ENCODE data around the gene ARHGAP12. TPM values are rescaled to one million over a fixed set of nuclear protein-coding genes. Genes with fewer than 3 reads are reported as not detected.

The ARHGAP12 gene
- total and polyA plus RNA-seq, 2 experiments from 2014 or later = 20.1 to 43.3 TPM

DNA sequence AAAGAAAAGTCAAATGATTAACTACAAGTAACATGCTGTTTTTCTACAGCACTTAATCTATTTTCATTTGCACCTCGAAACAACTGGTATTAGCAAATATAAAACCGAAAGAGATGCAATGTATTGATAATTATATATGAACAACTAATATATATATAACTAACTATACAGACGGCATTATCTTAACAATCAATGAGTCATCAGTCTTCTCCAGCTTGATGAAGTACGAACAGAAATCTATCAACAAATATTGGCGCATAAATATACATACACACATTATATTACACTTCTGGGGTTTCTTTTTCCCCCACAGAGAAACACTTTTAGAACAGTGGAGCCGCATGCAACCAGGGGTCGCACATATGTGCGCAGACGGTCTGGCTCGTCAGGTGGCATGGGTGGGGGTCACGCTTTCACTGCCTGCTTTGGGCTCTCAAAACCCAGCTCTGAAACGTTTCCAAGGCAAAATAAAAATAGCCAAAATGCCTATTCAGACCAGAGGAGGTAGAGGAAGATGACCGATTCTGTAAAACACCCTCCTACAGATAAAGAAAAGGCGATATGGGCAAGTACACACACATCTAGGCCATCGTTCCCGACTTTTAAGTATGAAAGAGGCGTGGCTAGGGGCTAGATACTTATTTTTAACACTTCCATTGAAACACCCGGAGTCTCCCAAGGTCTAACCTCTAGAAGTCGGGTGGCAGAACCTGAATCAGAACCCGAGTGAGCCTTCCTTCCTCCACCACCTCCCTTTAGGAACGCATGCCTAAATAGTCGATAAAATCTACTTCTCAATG is 1.7 kb downstream of the ARHGAP12 start:
- 2 to 4% methylated on average over 22 of the region's 22 CpGs for WGBS, 2 experiments (ENCODE audit: low coverage in 1 of 2, low lambda C conversion rate in 2 of 2, missing lambda C conversion rate in 2 of 2)
- Histone ChIP-seq H3F3A (ENCODE audit: insufficient read depth) (peaks cover 29% of the 10 kb centered on the region), H3K9me2 (ENCODE audit: insufficient read depth) (no peaks in the 10 kb centered on the region), H3K79me2 (ENCODE audit: insufficient read depth) (peaks cover 62% of the 10 kb centered on the region), H3K9me3 (ENCODE audit: low read depth) (no peaks in the 10 kb centered on the region), H3K27me3 (replicated peaks; ENCODE audit: insufficient read depth) (no peaks in the 10 kb centered on the region), H3K4me2 (ENCODE audit: unreplicated experiment) (peak overlapping the region; percentile 98), H3K4me1 (ENCODE audit: insufficient read depth) (peaks cover 34% of the 10 kb centered on the region), H3K9ac (peak overlapping the region; percentile 96), H3K4me3 (peak overlapping the region; percentile 89), H3K36me3 (ENCODE audit: low read depth) (no peaks in the 10 kb centered on the region), H4K20me1 (ENCODE audit: insufficient read depth) (peaks cover 15% of the 10 kb centered on the region; the same call in 1 of the 2 replicates), H2AFZ (peak overlapping the region; percentile 93), H3K27ac (peak overlapping the region; percentile 93)
- peak; percentile 59 for DNase-seq
- in situ Hi-C loops (cut with MboI) = no loop called here
- TF ChIP-seq EZH2phosphoT487 (IDR thresholded peaks at IDR 0.05; ENCODE audit: insufficient read depth, low read depth) (no peak), EZH2 (IDR thresholded peaks at IDR 0.05; ENCODE audit: insufficient read depth, poor library complexity, severe bottlenecking) (no peak)

DNA sequence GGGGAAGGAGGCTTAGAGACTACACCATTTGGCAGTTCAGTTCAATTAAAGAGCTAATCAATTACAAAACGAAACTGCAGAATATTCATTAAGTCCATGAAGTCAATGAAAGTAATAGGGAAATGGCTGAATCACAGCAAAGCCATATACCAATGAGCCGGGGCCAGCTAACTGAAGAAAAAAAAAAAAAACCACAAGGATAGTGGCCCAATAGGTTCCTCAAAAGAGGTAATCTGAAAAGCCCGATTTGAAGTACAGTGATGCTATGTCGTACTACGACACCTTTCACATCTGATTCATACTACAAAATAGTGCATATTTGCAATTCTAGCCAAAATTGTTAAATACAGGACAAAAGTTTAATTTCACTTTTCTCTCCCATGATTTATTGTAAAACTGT is 2.5 kb downstream of the ARHGAP12 start:
- peaks cover 69% of the 10 kb centered on the region for H3K79me2 ChIP-seq (ENCODE audit: insufficient read depth)
- peak overlapping the region; percentile 98 for H3K4me2 ChIP-seq (ENCODE audit: unreplicated experiment)
- H4K20me1 ChIP-seq (ENCODE audit: insufficient read depth) = peaks cover 15% of the 10 kb centered on the region; the same call in 1 of the 2 replicates

DNA sequence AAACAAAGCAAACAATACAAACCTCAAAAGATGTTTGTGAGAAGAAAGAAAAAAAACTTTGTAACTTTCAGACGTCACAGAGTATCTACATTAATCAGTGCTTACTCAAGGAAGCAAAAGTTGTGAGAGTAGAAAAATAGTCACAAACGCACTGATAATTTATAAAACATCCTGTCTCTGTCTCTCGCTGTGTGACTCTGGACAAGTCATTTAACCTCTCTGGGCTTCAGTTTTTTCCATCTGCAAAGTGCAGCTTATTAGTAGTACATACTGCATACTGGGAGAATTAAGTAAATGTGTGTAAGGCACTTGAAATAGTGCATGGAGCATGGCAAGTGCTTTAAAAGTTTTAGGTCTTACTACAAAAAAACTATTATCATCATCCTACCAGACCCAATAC is 3.8 kb downstream of the ARHGAP12 start:
- DNase-seq = no peak
- in situ Hi-C loops (cut with MboI) = no loop called here
- WGBS, 2 experiments (ENCODE audit: low coverage in 1 of 2, low lambda C conversion rate in 2 of 2, missing lambda C conversion rate in 2 of 2) = 64 to 65% methylated on average over 3 of the region's 3 CpGs
- no peak overlapping the region for H2AFZ ChIP-seq
- H3K9ac ChIP-seq = no peak overlapping the region
- no peaks in the 10 kb centered on the region for H3K9me2 ChIP-seq (ENCODE audit: insufficient read depth)
- TF ChIP-seq EZH2 (IDR thresholded peaks at IDR 0.05; ENCODE audit: insufficient read depth, poor library complexity, severe bottlenecking) = no peak
- no peak for TF ChIP-seq EZH2phosphoT487 (IDR thresholded peaks at IDR 0.05; ENCODE audit: insufficient read depth, low read depth)
- H3K4me2 ChIP-seq (ENCODE audit: unreplicated experiment) = no peak overlapping the region
- H3K36me3 ChIP-seq (ENCODE audit: low read depth) = no peaks in the 10 kb centered on the region
- no peak overlapping the region for H3K4me3 ChIP-seq
- H3K4me1 ChIP-seq (ENCODE audit: insufficient read depth) = peaks cover 25% of the 10 kb centered on the region
- H3K27ac ChIP-seq = no peak overlapping the region
- H3F3A ChIP-seq (ENCODE audit: insufficient read depth) = peaks cover 16% of the 10 kb centered on the region
- peaks cover 15% of the 10 kb centered on the region; the same call in 1 of the 2 replicates for H4K20me1 ChIP-seq (ENCODE audit: insufficient read depth)
- no peaks in the 10 kb centered on the region for H3K27me3 ChIP-seq (replicated peaks; ENCODE audit: insufficient read depth)
- peaks cover 82% of the 10 kb centered on the region for H3K79me2 ChIP-seq (ENCODE audit: insufficient read depth)
- H3K9me3 ChIP-seq (ENCODE audit: low read depth) = no peaks in the 10 kb centered on the region

More for the DNA sequence above, 2.5 kb downstream of the ARHGAP12 start:
- H3F3A ChIP-seq (ENCODE audit: insufficient read depth) = peaks cover 29% of the 10 kb centered on the region
- H3K4me3 ChIP-seq = peak overlapping the region; percentile 89
- peak; percentile 61 for DNase-seq
- in situ Hi-C loops (cut with MboI) = no loop called here
- H3K27me3 ChIP-seq (replicated peaks; ENCODE audit: insufficient read depth) = no peaks in the 10 kb centered on the region
- H3K9me3 ChIP-seq (ENCODE audit: low read depth) = no peaks in the 10 kb centered on the region
- no peak overlapping the region for H2AFZ ChIP-seq
- 12 to 18% methylated on average over 5 of the region's 5 CpGs for WGBS, 2 experiments (ENCODE audit: low coverage in 1 of 2, low lambda C conversion rate in 2 of 2, missing lambda C conversion rate in 2 of 2)
- peak overlapping the region; percentile 96 for H3K9ac ChIP-seq
- no peaks in the 10 kb centered on the region for H3K9me2 ChIP-seq (ENCODE audit: insufficient read depth)
- H3K36me3 ChIP-seq (ENCODE audit: low read depth) = no peaks in the 10 kb centered on the region
- H3K27ac ChIP-seq = peak overlapping the region; percentile 93
- peaks cover 34% of the 10 kb centered on the region for H3K4me1 ChIP-seq (ENCODE audit: insufficient read depth)
- no peak for TF ChIP-seq EZH2phosphoT487 (IDR thresholded peaks at IDR 0.05; ENCODE audit: insufficient read depth, low read depth)
- no peak for TF ChIP-seq EZH2 (IDR thresholded peaks at IDR 0.05; ENCODE audit: insufficient read depth, poor library complexity, severe bottlenecking)

DNA sequence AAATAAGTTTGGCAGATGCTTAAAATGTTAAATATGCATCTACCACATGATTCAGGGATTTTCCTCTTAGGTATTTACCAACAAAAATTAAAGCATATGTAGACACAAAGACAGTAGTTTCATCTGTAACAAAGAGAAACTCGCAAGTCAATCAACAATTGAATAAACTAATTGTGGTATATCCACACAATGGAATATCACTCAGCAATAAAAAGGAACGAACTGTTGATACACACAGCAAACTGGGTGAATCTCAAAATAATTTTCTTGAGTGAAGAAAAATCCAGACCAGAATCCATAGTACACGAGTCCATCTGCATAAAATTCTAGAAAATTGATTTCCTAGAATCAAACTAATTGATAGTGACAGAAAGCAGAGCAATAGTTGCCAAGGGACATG is 5.2 kb downstream of the ARHGAP12 start:
- Histone ChIP-seq H2AFZ (no peak overlapping the region), H3K4me1 (ENCODE audit: insufficient read depth) (peaks cover 21% of the 10 kb centered on the region), H3K9ac (no peak overlapping the region), H3K79me2 (ENCODE audit: insufficient read depth) (peaks cover 96% of the 10 kb centered on the region), H3K27ac (no peak overlapping the region), H4K20me1 (ENCODE audit: insufficient read depth) (peaks cover 15% of the 10 kb centered on the region; the same call in 1 of the 2 replicates), H3K4me3 (no peak overlapping the region), H3K36me3 (ENCODE audit: low read depth) (no peaks in the 10 kb centered on the region), H3K9me3 (ENCODE audit: low read depth) (no peaks in the 10 kb centered on the region), H3K9me2 (ENCODE audit: insufficient read depth) (no peaks in the 10 kb centered on the region), H3K4me2 (ENCODE audit: unreplicated experiment) (no peak overlapping the region), H3F3A (ENCODE audit: insufficient read depth) (peaks cover 10% of the 10 kb centered on the region), H3K27me3 (replicated peaks; ENCODE audit: insufficient read depth) (no peaks in the 10 kb centered on the region)
- DNase-seq = no peak
- WGBS, 2 experiments (ENCODE audit: low coverage in 1 of 2, low lambda C conversion rate in 2 of 2, missing lambda C conversion rate in 2 of 2) = 95 to 97% methylated on average over 3 of the region's 3 CpGs
- in situ Hi-C loops (cut with MboI) = no loop called here
- TF ChIP-seq EZH2 (IDR thresholded peaks at IDR 0.05; ENCODE audit: insufficient read depth, poor library complexity, severe bottlenecking) = no peak
